Stimulated activated CD4-positive, alpha-beta T cell treated with anti-CD3 and anti-CD28 coated beads, Interleukin-1b, Interleukin-23, amount 100 ng/mL, for 24 hours (primary cell): ENCODE measurements around the gene IL15.
"Not testable (repeated sequence)": the region's sequence is repeated elsewhere in the genome, so short reads cannot be mapped to it uniquely, and the experiment has no call there.

ENCODE experiments used
- DNase-seq, 4 experiments: peaks; one replicate each; pipeline ENCODE4 v3.0.0-alpha.2; 2020; ENCODE audit warnings: low read depth in 4 of 4, low spot score in 1 of 4

Gene IL15

DNA sequence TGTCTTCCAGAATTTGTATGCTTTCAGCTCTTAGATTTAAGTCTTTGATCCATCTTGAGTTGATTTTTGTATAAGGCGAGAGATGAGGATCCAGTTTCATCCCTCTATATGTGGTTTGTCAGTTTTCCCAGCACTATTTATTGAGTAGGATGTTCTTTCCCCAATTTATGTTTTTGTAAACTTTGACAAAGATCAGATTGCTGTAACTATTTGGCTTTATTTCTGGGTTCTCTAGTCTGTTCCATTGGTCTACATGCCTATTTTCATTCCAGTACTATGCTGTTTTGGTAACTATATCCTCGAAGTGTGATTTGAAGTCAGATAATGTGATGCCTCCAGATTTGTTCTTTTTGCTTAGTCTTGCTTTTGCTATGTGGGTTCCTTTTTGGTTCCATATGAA lies 60.7 kb downstream of the IL15 start:
- DNase-seq: no peak

- DNase-seq: no peak
Measured at GRCh38 chr4:141702472-141703182, 66.2 kb downstream of the IL15 start.

- DNase-seq: no peak
Measured at GRCh38 chr4:141703497-141703896, 67.1 kb downstream of the IL15 start.

- DNase-seq: no peak
Measured at GRCh38 chr4:141705048-141705746, 68.8 kb downstream of the IL15 start.

- no peak for DNase-seq
Measured at GRCh38 chr4:141705747-141706377, 69.5 kb downstream of the IL15 start.

DNA sequence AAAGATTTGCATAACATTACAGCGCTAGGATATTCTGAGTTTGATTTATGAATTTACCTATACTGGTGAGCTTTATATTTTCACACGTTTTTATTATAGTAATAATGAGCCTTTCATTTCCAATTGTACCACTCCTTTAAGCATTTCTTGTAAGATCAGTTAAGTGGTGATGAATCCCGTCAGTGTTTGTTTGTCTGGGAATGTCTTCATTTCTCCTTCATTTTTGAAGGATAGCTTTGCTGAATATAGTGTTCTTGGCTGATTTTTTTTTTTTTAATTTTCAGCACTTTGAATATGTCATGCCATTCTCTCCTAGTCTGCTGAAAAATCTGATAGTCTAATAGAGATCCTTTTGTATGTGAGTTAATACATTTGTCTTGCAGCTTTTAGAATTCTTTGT lies 70.1 kb downstream of the IL15 start:
- no peak for DNase-seq

GRCh38 chr4:141711211-141711610 lies 74.8 kb downstream of the IL15 start:
- DNase-seq: no peak

DNA sequence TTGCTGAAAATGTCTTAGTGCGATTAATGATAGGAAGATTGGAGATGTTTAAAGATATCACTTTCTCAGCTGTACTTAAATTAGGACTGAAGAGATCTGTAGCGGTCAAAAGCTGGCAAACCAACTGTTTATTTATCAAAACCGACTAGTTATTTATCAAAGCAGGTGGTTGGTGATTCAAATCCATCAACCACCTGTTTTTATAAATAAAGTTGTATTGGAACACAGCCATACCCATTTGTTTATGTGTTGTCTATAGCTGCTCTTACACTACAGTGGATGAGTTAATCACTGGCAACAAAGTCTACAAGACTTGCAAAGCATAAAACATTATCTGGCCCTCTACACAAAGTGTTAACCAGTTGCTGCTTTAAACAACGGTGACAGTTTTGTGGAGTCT lies 76.8 kb downstream of the IL15 start:
- no peak for DNase-seq

GRCh38 chr4:141713771-141714445 lies 77.5 kb downstream of the IL15 start:
- DNase-seq: no peak

GRCh38 chr4:141719585-141719984 lies 83.2 kb downstream of the IL15 start:
- DNase-seq: no peak

DNA sequence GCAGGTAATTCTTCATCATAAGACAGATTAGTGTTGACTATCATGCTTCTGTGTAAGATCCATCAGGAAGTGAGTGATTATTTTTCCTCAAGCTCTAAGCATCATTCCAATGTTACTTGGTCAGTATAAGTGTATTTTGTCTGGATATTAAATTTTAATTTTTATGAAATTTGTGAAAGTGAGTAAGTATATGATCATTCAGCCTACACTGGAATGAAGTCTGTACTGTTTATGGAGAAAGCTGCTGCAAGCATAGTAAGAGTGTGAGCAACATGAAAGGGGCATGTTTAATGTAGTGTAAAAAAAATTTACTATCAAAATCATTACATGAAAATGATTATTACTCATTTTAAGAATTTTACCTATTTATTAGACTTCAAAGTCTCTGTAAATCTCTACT lies 84.8 kb downstream of the IL15 start:
- no peak for DNase-seq

GRCh38 chr4:141724646-141725045 lies 88.3 kb downstream of the IL15 start:
- no peak for DNase-seq

- DNase-seq: no peak
Measured at GRCh38 chr4:141727420-141727819, 91.0 kb downstream of the IL15 start.

GRCh38 chr4:141730805-141731204 lies 94.4 kb downstream of the IL15 start:
- no peak for DNase-seq

- DNase-seq: no peak
Measured at GRCh38 chr4:141731481-141731880, 95.1 kb downstream of the IL15 start.

DNA sequence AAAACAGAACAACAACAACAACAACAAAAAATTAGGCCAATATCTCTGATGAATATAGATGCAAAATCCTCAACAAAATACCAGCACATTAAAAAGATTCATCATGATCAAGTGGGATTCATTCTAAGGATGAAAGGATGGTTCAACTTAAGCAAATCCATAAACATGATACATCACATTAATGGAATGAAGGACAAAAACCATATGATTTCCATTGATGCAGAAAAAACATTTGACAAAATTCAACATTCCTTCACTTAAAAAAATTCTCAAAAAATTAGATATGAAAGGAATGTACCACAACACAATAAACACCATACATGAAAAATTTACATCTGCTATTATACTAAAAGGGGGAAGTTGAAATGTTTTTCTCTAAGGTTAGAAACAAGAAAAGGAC lies 103.3 kb downstream of the IL15 start:
- DNase-seq: no peak

GRCh38 chr4:141746026-141746425 lies 109.6 kb downstream of the IL15 start:
- DNase-seq: no peak

DNA sequence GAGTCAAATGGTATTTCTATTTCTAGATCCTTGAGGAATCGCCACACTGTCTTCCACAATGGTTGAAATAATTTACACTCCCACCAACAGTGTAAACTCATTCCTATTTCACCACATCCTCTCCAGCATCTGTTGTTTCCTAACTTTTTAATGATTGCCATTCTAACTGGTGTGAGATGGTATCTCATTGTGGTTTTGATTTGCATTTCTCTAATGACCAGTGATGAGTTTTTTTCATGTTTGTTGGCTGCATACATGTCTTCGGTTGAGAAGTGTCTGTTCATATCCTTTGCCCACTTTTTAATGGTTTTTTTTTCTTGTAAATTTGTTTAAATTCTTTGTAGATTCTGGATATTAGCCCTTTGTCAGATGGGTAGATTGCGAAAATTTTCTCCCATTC lies 115.4 kb downstream of the IL15 start:
- not testable (repeated sequence) for DNase-seq

- no peak for DNase-seq
Measured at GRCh38 chr4:141757287-141757686, 120.9 kb downstream of the IL15 start.

DNA sequence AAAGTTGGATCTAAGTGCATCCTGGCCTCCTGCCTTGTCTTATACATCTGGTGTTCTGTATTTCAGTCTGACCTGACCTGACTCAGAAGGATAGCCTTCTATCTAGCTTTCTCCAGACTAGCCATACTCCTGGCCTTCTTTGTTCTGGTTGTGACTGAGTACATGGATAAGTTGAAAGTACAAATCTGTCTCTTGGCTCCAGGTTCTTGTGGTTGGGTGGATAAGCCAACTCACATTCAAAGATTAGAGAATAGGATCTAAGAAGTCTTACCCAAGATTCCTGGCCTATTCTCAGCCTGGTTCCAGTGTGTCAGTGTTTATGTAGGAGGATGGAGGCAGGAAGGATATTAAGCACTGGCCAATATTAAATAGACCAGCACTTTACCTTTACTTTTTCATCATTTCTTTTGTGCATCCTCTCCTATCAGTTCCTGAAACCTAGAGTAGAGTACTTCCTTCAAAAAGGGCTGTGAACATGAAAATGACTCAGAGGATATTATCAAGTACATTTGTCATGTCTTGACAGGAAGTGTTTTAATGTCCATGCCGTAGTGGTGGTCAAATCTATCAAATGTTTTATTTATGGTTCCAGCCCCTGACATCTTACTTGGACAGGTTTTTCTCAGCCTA lies 123.5 kb downstream of the IL15 start:
- DNase-seq: no peak

DNA sequence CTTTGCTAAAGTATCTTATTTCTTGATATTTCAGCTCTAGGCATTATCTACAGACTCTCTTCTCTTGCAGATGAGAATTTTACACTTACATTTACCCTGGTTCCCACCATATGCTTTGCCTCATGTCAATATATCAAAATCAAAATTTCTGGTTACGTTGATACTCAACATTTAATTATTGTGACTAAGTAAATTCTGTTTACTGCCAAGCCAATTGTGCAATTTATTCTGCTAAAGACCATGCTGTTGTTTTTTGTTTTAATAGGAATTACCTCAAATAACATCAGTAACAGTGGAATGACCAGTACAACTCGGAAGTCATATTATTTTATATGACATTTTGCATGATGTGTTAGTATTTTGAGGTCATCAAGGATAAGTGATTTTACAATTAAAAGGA lies 125.5 kb downstream of the IL15 start:
- no peak for DNase-seq
